Neural cell (in vitro differentiated cells): ENCODE results near the gene NDUFA5. TPM values are rescaled to one million over a fixed set of nuclear protein-coding genes. Genes with fewer than 3 reads are reported as not detected.

Experiments used
- H2AFZ ChIP-seq: fragments of 200-600, 300-800 bp; sonication (generic), shearing (Covaris generic); 2 replicates; pipeline ENCODE4 v1.6.0; 2014; ENCODE audit warnings: low read depth, mild to moderate bottlenecking, antibody characterized with exemption, low read length, moderate library complexity
- H3F3A ChIP-seq: fragments of 200-600 bp; shearing (Covaris generic); 2 replicates; pipeline ENCODE4 v1.6.1; 2016; ENCODE audit warnings: mild to moderate bottlenecking, moderate library complexity, mixed read lengths, antibody characterized with exemption, low read length; ENCODE audit not compliant: insufficient read depth, poor library complexity, severe bottlenecking
- H3K27ac ChIP-seq: fragments of 200-600, 300-800 bp; sonication (generic), shearing (Covaris generic); 2 replicates; pipeline ENCODE4 v1.5.1; 2014; ENCODE audit warnings: mild to moderate bottlenecking, low read length, moderate library complexity
- H3K27me3 ChIP-seq: fragments of 300-800, 200-600 bp; sonication (generic), shearing (Covaris generic); 2 replicates; pipeline ENCODE4 v1.6.0; 2014; ENCODE audit warnings: mild to moderate bottlenecking, low read depth, low read length, moderate library complexity; ENCODE audit not compliant: insufficient read depth
- H3K36me3 ChIP-seq: fragments of 300-800, 200-600 bp; sonication (generic), shearing (Covaris generic); 2 replicates; pipeline ENCODE4 v1.5.1; 2014; ENCODE audit warnings: mild to moderate bottlenecking, antibody characterized with exemption, low read length, moderate library complexity; ENCODE audit not compliant: insufficient read depth
- H3K4me2 ChIP-seq: fragments of 300-800, 200-600 bp; sonication (generic), shearing (Covaris generic); 2 replicates; pipeline ENCODE4 v1.6.0; 2014; ENCODE audit warnings: mild to moderate bottlenecking, low read length
- H3K4me3 ChIP-seq: fragments of 300-800, 200-600 bp; sonication (generic), shearing (Covaris generic); 2 replicates; pipeline ENCODE4 v1.5.1; 2014; ENCODE audit warnings: mild to moderate bottlenecking, low read length, moderate library complexity
- H3K79me2 ChIP-seq: fragments of 200-600 bp; shearing (Covaris generic); replicated peaks from 2 replicates; pipeline ENCODE4 v1.6.0; 2014; ENCODE audit warnings: mild to moderate bottlenecking, low read length, moderate library complexity; ENCODE audit not compliant: insufficient read depth
- H3K9ac ChIP-seq: fragments of 300-800, 200-600 bp; sonication (generic), shearing (Covaris generic); 2 replicates; pipeline ENCODE4 v1.6.1; 2016; ENCODE audit warnings: mild to moderate bottlenecking, low read length, mixed read lengths
- H3K9me2 ChIP-seq: fragments of 200-600 bp; shearing (Covaris generic); 2 replicates; pipeline ENCODE4 v1.6.1; 2016; ENCODE audit warnings: mild to moderate bottlenecking, low read length, mixed read lengths; ENCODE audit not compliant: insufficient read depth
- H3K9me3 ChIP-seq: fragments of 200-600, 300-800 bp; sonication (generic), shearing (Covaris generic); 2 replicates; pipeline ENCODE4 v1.6.1; 2016; ENCODE audit warnings: mild to moderate bottlenecking, mixed run types, low read length, moderate library complexity, mixed read lengths
- H4K20me1 ChIP-seq: fragments of 200-600 bp; shearing (Covaris generic); 2 replicates; pipeline ENCODE4 v1.6.1; 2016; ENCODE audit warnings: mild to moderate bottlenecking, mixed run types; ENCODE audit not compliant: insufficient read depth
- CTCF ChIP-seq: fragments of 450-650 bp; IDR thresholded peaks from 2 replicates; pipeline ENCODE4 v1.5.1; 2014; ENCODE audit warnings: antibody characterized with exemption, mild to moderate bottlenecking, moderate library complexity; ENCODE audit not compliant: poor library complexity, severe bottlenecking
- EP300 ChIP-seq: fragments of 450-650 bp; conservative IDR thresholded peaks from 2 replicates; pipeline ENCODE4 v1.6.1; 2014; ENCODE audit warnings: antibody characterized with exemption, mild to moderate bottlenecking, moderate library complexity; ENCODE audit not compliant: poor library complexity, severe bottlenecking
- EZH2 ChIP-seq: fragments of 200-600, 300-800 bp; shearing (Covaris generic), sonication (generic); IDR thresholded peaks from 2 replicates; pipeline ENCODE4 v1.6.1; 2014; ENCODE audit warnings: antibody characterized with exemption, low read length, borderline replicate concordance, mild to moderate bottlenecking; ENCODE audit not compliant: insufficient read depth, poor library complexity, severe bottlenecking
- MXI1 ChIP-seq: fragments of 450-650 bp; conservative IDR thresholded peaks from 2 replicates; pipeline ENCODE4 v1.6.1; 2014; ENCODE audit warnings: antibody characterized with exemption, mild to moderate bottlenecking; ENCODE audit not compliant: poor library complexity, severe bottlenecking
- POLR2AphosphoS5 ChIP-seq: IDR thresholded peaks from 2 replicates; pipeline ENCODE4 v1.6.1; 2012
- RAD21 ChIP-seq: fragments of 450-650 bp; conservative IDR thresholded peaks from 2 replicates; pipeline ENCODE4 v1.6.1; 2014; ENCODE audit warnings: antibody characterized with exemption, mild to moderate bottlenecking, moderate library complexity
- REST ChIP-seq: IDR thresholded peaks from 2 replicates; pipeline ENCODE4 v1.6.1; 2012; ENCODE audit warnings: borderline replicate concordance
- SMC3 ChIP-seq: fragments of 450-650 bp; conservative IDR thresholded peaks from 2 replicates; pipeline ENCODE4 v1.6.1; 2014; ENCODE audit warnings: antibody characterized with exemption, mild to moderate bottlenecking, moderate library complexity; ENCODE audit not compliant: poor library complexity
- TAF1 ChIP-seq: IDR thresholded peaks from 2 replicates; pipeline ENCODE4 v1.6.1; 2012; ENCODE audit warnings: low read depth
- polyA plus RNA-seq: library from polyadenylated mRNA; depleted of rRNA; stranded (reverse); fragments of >200 nt; gene quantifications from 2 replicates; pipeline ENCODE4 v1.2.3, GENCODE V29; 2014

NDUFA5 gene
- polyA plus RNA-seq, 1 donor from 2014 or later: 406 TPM

- Histone ChIP-seq H2AFZ (no peak overlapping the region), H3K27ac (no peak overlapping the region), H3K9me3 (no peaks in the 10 kb centered on the region), H3F3A (peaks cover under 1% of the 10 kb centered on the region), H3K36me3 (peaks cover 3% of the 10 kb centered on the region), H3K4me2 (no peak overlapping the region), H3K79me2 (peaks cover 4% of the 10 kb centered on the region), H4K20me1 (no peaks in the 10 kb centered on the region), H3K9me2 (no peaks in the 10 kb centered on the region), H3K27me3 (no peaks in the 10 kb centered on the region), H3K4me3 (no peak overlapping the region), H3K9ac (no peak overlapping the region)
- TF ChIP-seq CTCF (no peak), RAD21 (no peak), SMC3 (no peak), REST (no peak), EP300 (no peak), EZH2 (no peak), POLR2AphosphoS5 (no peak), MXI1 (no peak), TAF1 (no peak)
Observed at GRCh38 chr7:123538897-123539296, 18.7 kb downstream of the NDUFA5 start.

GRCh38 chr7:123538189-123538714, 19.4 kb downstream of the NDUFA5 start:
- Histone ChIP-seq H3K27ac (no peak overlapping the region), H3K9me3 (no peaks in the 10 kb centered on the region), H2AFZ (no peak overlapping the region), H3K36me3 (no peaks in the 10 kb centered on the region), H3K4me2 (no peak overlapping the region), H3K4me3 (no peak overlapping the region), H3K79me2 (no peaks in the 10 kb centered on the region), H4K20me1 (no peaks in the 10 kb centered on the region), H3K27me3 (peaks cover 3% of the 10 kb centered on the region), H3K9me2 (no peaks in the 10 kb centered on the region), H3K9ac (no peak overlapping the region), H3F3A (peaks cover 4% of the 10 kb centered on the region)
- TF ChIP-seq EP300 (no peak), REST (no peak), CTCF (no peak), MXI1 (no peak), SMC3 (no peak), TAF1 (no peak), POLR2AphosphoS5 (no peak), EZH2 (no peak), RAD21 (no peak)
